ENCODE data around the gene USP25. TPM values are rescaled to one million over a fixed set of nuclear protein-coding genes. Genes with fewer than 3 reads are reported as not detected.

The USP25 gene
- total and polyA plus RNA-seq, 2 of the 8 experiments (the other 6 are each of a cell fraction or from before 2014, with no cell fraction given): 11.2 to 48.1 TPM

DNA sequence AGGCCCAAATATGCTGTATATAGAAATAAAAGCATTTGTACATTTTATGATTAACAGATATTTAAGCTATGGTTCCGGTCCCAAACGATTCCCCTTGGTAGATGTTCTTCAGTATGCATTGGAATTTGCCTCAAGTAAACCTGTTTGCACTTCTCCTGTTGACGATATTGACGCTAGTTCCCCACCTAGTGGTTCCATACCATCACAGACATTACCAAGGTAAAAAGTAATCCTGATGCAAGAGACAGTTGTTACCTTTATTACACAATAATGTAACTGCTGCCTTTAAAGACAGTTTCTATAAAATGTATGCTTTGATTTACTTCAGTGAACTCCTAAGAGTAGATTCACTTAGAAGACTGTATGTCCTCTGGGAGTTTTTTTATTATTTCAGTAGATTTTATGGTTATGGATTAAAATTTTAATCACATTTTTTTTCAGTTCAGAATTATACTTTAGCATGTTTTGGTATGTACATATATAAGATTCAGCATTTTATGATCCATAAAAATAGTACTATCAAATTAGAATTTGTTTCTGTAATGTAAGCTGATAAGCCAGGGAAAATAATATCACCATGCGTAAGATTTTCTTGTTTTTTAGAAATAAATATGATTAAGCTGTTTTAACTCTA lies 96.5 kb downstream of the USP25 start:
- H2BK12ac ChIP-seq (ENCODE audit: low read depth, low read length): no peak overlapping the region
- no peak overlapping the region for H3K4ac ChIP-seq (replicated peaks; ENCODE audit: insufficient read length, low read depth, low read length)
- FAIRE-seq: peak; percentile 96
- H4K5ac ChIP-seq (ENCODE audit: insufficient read length, low read depth, low read length): no peak overlapping the region
- ChIA-PET CTCF (ENCODE audit: partially characterized antibody) (interaction anchor here (1.0 to 2.4 kb wide), 3 partner anchors 8 to 305 kb away, joined by 3 to 7 read pairs (median 4); no protein-coding TSS in a partner anchor), POLR2A (ENCODE audit: partially characterized antibody) (interaction anchor here (1.0 kb wide), 1 partner anchor 97 kb away, joined by 4 read pairs; no protein-coding TSS in a partner anchor)
- H2BK120ac ChIP-seq (replicated peaks; ENCODE audit: low read depth, low read length): no peak overlapping the region
- peaks cover 0 to 2% of the 10 kb centered on the region in 2 experiments; a peak in 1 of 4 replicates for H3K79me2 ChIP-seq (ENCODE audit: control insufficient read depth in 1 of 2, insufficient read depth in 2 of 2, low read length in 2 of 2)
- H3K4me1 ChIP-seq (replicated peaks in 1 of 4; ENCODE audit: control insufficient read depth in 3 of 4, insufficient read depth in 4 of 4, low read length in 3 of 4): no peaks in the 10 kb centered on the region
- H3K18ac ChIP-seq (ENCODE audit: extremely low read depth, low read length): no peak overlapping the region
- no peaks in the 10 kb centered on the region for H3K27me3 ChIP-seq (replicated peaks in 1 of 4; ENCODE audit: control insufficient read depth in 3 of 4, extremely low read depth in 1 of 4, insufficient read depth in 3 of 4, low read length in 3 of 4)
- no peak overlapping the region for H3K4me2 ChIP-seq (ENCODE audit: insufficient read depth in 1 of 2, low read depth in 2 of 2, low read length in 2 of 2)
- peaks cover 6 to 25% (median 7%) of the 10 kb centered on the region in 4 experiments for H3K36me3 ChIP-seq (ENCODE audit: control insufficient read depth in 2 of 4, insufficient read depth in 4 of 4, low read length in 3 of 4)
- no peaks in the 10 kb centered on the region for H3K79me1 ChIP-seq (ENCODE audit: low read depth, low read length)
- no peaks in the 10 kb centered on the region for H3K9me3 ChIP-seq (ENCODE audit: insufficient read depth in 2 of 2, low read depth in 1 of 2, low read length in 1 of 2)
- no peak overlapping the region for H4K91ac ChIP-seq (replicated peaks; ENCODE audit: insufficient read length, low read length)
- no peak overlapping the region for H3K4me3 ChIP-seq (ENCODE audit: extremely low read depth in 1 of 4, insufficient read depth in 2 of 4, low read depth in 3 of 4, low read length in 4 of 4)
- TF ChIP-seq CREB1 (IDR thresholded peaks at IDR 0.05) (0 out of 2 replicates have a peak, but pooled peaks have one; percentile 42), CEBPB (IDR thresholded peaks at IDR 0.05; ENCODE audit: low read depth, low read length) (peak; percentile 89), SP2 (IDR thresholded peaks at IDR 0.05; ENCODE audit: low read length) (no peak), RAD21 (IDR thresholded peaks at IDR 0.05 in 1 of 2, conservative IDR thresholded peaks at IDR 0.05 in 1 of 2; ENCODE audit: low read depth in 2 of 2, low read length in 2 of 2) (peak; percentile 80 to 84)
- TF ChIP-seq, protein P1, sequence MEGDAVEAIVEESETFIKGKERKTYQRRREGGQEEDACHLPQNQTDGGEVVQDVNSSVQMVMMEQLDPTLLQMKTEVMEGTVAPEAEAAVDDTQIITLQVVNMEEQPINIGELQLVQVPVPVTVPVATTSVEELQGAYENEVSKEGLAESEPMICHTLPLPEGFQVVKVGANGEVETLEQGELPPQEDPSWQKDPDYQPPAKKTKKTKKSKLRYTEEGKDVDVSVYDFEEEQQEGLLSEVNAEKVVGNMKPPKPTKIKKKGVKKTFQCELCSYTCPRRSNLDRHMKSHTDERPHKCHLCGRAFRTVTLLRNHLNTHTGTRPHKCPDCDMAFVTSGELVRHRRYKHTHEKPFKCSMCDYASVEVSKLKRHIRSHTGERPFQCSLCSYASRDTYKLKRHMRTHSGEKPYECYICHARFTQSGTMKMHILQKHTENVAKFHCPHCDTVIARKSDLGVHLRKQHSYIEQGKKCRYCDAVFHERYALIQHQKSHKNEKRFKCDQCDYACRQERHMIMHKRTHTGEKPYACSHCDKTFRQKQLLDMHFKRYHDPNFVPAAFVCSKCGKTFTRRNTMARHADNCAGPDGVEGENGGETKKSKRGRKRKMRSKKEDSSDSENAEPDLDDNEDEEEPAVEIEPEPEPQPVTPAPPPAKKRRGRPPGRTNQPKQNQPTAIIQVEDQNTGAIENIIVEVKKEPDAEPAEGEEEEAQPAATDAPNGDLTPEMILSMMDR (IDR thresholded peaks at IDR 0.05; ENCODE audit: control extremely low read depth in 1 of 3, insufficient read depth in 1 of 3, low read depth in 1 of 3, low read length in 3 of 3): peak in 2 of 3 experiments; percentile 44 to 75; a peak in 2 of 4 replicates
- H2BK20ac ChIP-seq (ENCODE audit: low read length): no peak overlapping the region
- no peak overlapping the region for H2BK5ac ChIP-seq (ENCODE audit: low read depth, low read length)
- no peak overlapping the region for H3K27ac ChIP-seq (ENCODE audit: low read depth, low read length)
- no peaks in the 10 kb centered on the region for H3K23me2 ChIP-seq (ENCODE audit: low read depth, low read length)
- no peak overlapping the region for H3K23ac ChIP-seq (ENCODE audit: insufficient read length)
- DNase-seq (ENCODE audit: low read depth in 1 of 2, low spot score in 2 of 2): no peak
- no peak overlapping the region for H2AFZ ChIP-seq (ENCODE audit: low read length)
- H3K14ac ChIP-seq (ENCODE audit: insufficient read length): no peak overlapping the region
- whole genome bisulfite sequencing, 2 experiments (ENCODE audit: extremely low coverage in 1 of 2, insufficient coverage in 1 of 2, insufficient read length in 1 of 2, insufficient replicate concordance in 2 of 2, low coverage in 1 of 2, low lambda C conversion rate in 2 of 2, missing lambda C conversion rate in 1 of 2): 67% methylated on average over 5 of the region's 5 CpGs; no CpG with 5 or more reads in 1 of the 2 experiments
- H2BK15ac ChIP-seq (ENCODE audit: low read length): no peak overlapping the region
- no peak overlapping the region for H3K56ac ChIP-seq (replicated peaks; ENCODE audit: insufficient read length, low read depth, low read length)
- peaks cover 0 to 2% of the 10 kb centered on the region in 2 experiments for H4K20me1 ChIP-seq (replicated peaks in 1 of 2; ENCODE audit: control insufficient read depth in 1 of 2, insufficient read depth in 2 of 2, low read length in 2 of 2)
- no peak overlapping the region for H4K8ac ChIP-seq (ENCODE audit: extremely low read depth, insufficient read depth, low read length)
- no peak overlapping the region for H3K9ac ChIP-seq (replicated peaks in 1 of 4; ENCODE audit: extremely low read depth in 1 of 4, low read depth in 3 of 4, low read length in 3 of 4)
- no peak overlapping the region for H2AK5ac ChIP-seq (ENCODE audit: low read depth, low read length)

All from H1 (cell line).